MV-4-11 (cell line): ENCODE measurements around the gene NEUROG2.
"Not testable (repeated sequence)": the region's sequence is repeated elsewhere in the genome, so short reads cannot be mapped to it uniquely, and the experiment has no call there.

Source experiments
- DNase-seq: peaks from one replicate; lab custom pipeline; 2025; lab: John Stamatoyannopoulos, UW

Gene NEUROG2

GRCh38 chr4:112490808-112491207 lies 25.2 kb downstream of the NEUROG2 start:
- DNase-seq, result not testable (repeated sequence)

- DNase-seq, result no peak
These were observed 30.1 kb downstream of the NEUROG2 start for GRCh38 chr4:112485930-112486329.

- no peak for DNase-seq
These were observed 42.0 kb downstream of the NEUROG2 start for GRCh38 chr4:112473985-112474384.

- DNase-seq, result no peak
These were observed 43.7 kb downstream of the NEUROG2 start for GRCh38 chr4:112472318-112472717.
